Mesendoderm (in vitro differentiated cells): Measurements from ENCODE around the gene AMER1. TPM values are rescaled to one million over a fixed set of nuclear protein-coding genes. Genes with fewer than 3 reads are reported as not detected.
"Not testable (repeated sequence)": the region's sequence is repeated elsewhere in the genome, so short reads cannot be mapped to it uniquely, and the experiment has no call there.

Source experiments
- DNase-seq: peaks from one replicate; pipeline ENCODE4 v3.0.0; 2013
- H2AK5ac ChIP-seq: 2 replicates; pipeline ENCODE4 v1.6.1; 2013; ENCODE audit warnings: low read length, inconsistent platforms
- H2BK120ac ChIP-seq: 2 replicates; pipeline ENCODE4 v1.6.1; 2013; ENCODE audit warnings: low read depth, mild to moderate bottlenecking, low read length, moderate library complexity, mixed read lengths
- H2BK15ac ChIP-seq: replicated peaks from 2 replicates; pipeline ENCODE4 v1.6.1; 2013; ENCODE audit warnings: low read depth, mild to moderate bottlenecking, moderate library complexity
- H2BK5ac ChIP-seq: 2 replicates; pipeline ENCODE4 v1.6.1; 2013; ENCODE audit warnings: low read length, inconsistent platforms
- H3K18ac ChIP-seq: 2 replicates; pipeline ENCODE4 v1.6.1; 2013; ENCODE audit warnings: mild to moderate bottlenecking, low read length, mixed read lengths
- H3K23ac ChIP-seq: one replicate; pipeline ENCODE4 v1.6.1; 2013; ENCODE audit warnings: low read length
- H3K27ac ChIP-seq: 2 replicates; pipeline ENCODE4 v1.5.1; 2013; ENCODE audit warnings: low read depth, mild to moderate bottlenecking, inconsistent platforms, low read length, moderate library complexity
- H3K27me3 ChIP-seq: 2 replicates; pipeline ENCODE4 v1.6.1; 2013; ENCODE audit warnings: low read length, control low read depth, mild to moderate bottlenecking, inconsistent platforms; ENCODE audit not compliant: insufficient read depth, poor library complexity
- H3K36me3 ChIP-seq: 2 replicates; pipeline ENCODE4 v1.6.1; 2013; ENCODE audit warnings: low read length, inconsistent platforms; ENCODE audit not compliant: control insufficient read depth, insufficient read depth
- H3K4ac ChIP-seq: one replicate; pipeline ENCODE4 v1.6.1; 2013; ENCODE audit warnings: low read depth, mild to moderate bottlenecking, low read length, moderate library complexity
- H3K4me1 ChIP-seq: 2 replicates; pipeline ENCODE4 v1.6.1; 2013; ENCODE audit warnings: low read depth, low read length, inconsistent platforms; ENCODE audit not compliant: control insufficient read depth
- H3K4me2 ChIP-seq: 2 replicates; pipeline ENCODE4 v1.6.1; 2013; ENCODE audit warnings: low read length
- H3K4me3 ChIP-seq: 2 replicates; pipeline ENCODE4 v1.5.1; 2013; ENCODE audit warnings: mild to moderate bottlenecking, low read length
- H3K56ac ChIP-seq: one replicate; pipeline ENCODE4 v1.6.1; 2013; ENCODE audit warnings: low read length
- H3K79me1 ChIP-seq: 2 replicates; pipeline ENCODE4 v1.6.1; 2013; ENCODE audit warnings: low read length, inconsistent platforms
- H3K79me2 ChIP-seq: 2 replicates; pipeline ENCODE4 v1.6.1; 2013; ENCODE audit warnings: mild to moderate bottlenecking, low read length; ENCODE audit not compliant: control insufficient read depth, insufficient read depth
- H3K9ac ChIP-seq: 2 replicates; pipeline ENCODE4 v1.6.1; 2013; ENCODE audit warnings: low read length, inconsistent platforms
- H4K5ac ChIP-seq: one replicate; pipeline ENCODE4 v1.6.1; 2013; ENCODE audit warnings: low read length
- H4K8ac ChIP-seq: one replicate; pipeline ENCODE4 v1.6.1; 2013; ENCODE audit warnings: low read depth, mild to moderate bottlenecking, control low read depth, low read length, moderate library complexity
- WGBS: extraction: QIAGEN DNeasy Blood & Tissue Kit; methylation state at CpG from one replicate; pipeline ENCODE4 v1.1.7; 2013; ENCODE audit warnings: low lambda C conversion rate, missing lambda C conversion rate; ENCODE audit not compliant: insufficient coverage; ENCODE audit errors: extremely low coverage; 5-methylcytosine and 5-hydroxymethylcytosine counted together
- polyA plus RNA-seq, 2 experiments: library from polyadenylated mRNA; stranded (reverse); fragments of 200-250 nt; gene quantifications; one replicate each; pipeline ENCODE4 v1.2.3, GENCODE V29; 2013

Gene AMER1
- 7.5 TPM for polyA plus RNA-seq (2013, experiment 1 of 2)
- 7.5 TPM for polyA plus RNA-seq (2013, experiment 2 of 2)

- Histone ChIP-seq H3K4me2 (peak within 1 kb of the TSS; percentile 52), H3K79me2 (no peaks in the 10 kb centered on the region), H3K23ac (no peak within 1 kb of the TSS), H3K18ac (peak within 1 kb of the TSS; percentile 96), H3K9ac (peak within 1 kb of the TSS; percentile 76), H2BK5ac (no peak within 1 kb of the TSS), H3K4ac (no peak within 1 kb of the TSS), H2AK5ac (no peak within 1 kb of the TSS), H3K27me3 (no peaks in the 10 kb centered on the region), H4K5ac (no peak within 1 kb of the TSS), H4K8ac (no peak within 1 kb of the TSS), H3K27ac (peak within 1 kb of the TSS; percentile 66), H3K4me3 (peak within 1 kb of the TSS; percentile 44), H3K4me1 (no peaks in the 10 kb centered on the region), H3K56ac (peak within 1 kb of the TSS; percentile 85), H2BK15ac (no peak within 1 kb of the TSS), H3K36me3 (no peaks in the 10 kb centered on the region), H2BK120ac (no peak within 1 kb of the TSS), H3K79me1 (no peaks in the 10 kb centered on the region)
- DNase-seq = no peak
- WGBS = no CpG with 5 or more reads among the region's 29 CpGs
These were observed at the start of gene AMER1 for GRCh38 chrX:64205441-64205734. Gene AMER1, minus strand, starts transcription at chrX:64205708. Its CDS starts 12,422 bp downstream, at chrX:64193286.

- Histone ChIP-seq H3K4ac (no peak within 1 kb of the TSS), H3K23ac (no peak within 1 kb of the TSS), H3K79me1 (no peaks in the 10 kb centered on the region), H3K18ac (no peak within 1 kb of the TSS), H2AK5ac (no peak within 1 kb of the TSS), H3K4me1 (no peaks in the 10 kb centered on the region), H2BK15ac (no peak within 1 kb of the TSS), H3K36me3 (no peaks in the 10 kb centered on the region), H3K4me2 (no peak within 1 kb of the TSS), H3K4me3 (no peak within 1 kb of the TSS), H3K79me2 (no peaks in the 10 kb centered on the region), H2BK5ac (no peak within 1 kb of the TSS), H3K56ac (no peak within 1 kb of the TSS), H4K8ac (no peak within 1 kb of the TSS), H3K9ac (no peak within 1 kb of the TSS), H3K27ac (no peak within 1 kb of the TSS), H2BK120ac (no peak within 1 kb of the TSS), H4K5ac (no peak within 1 kb of the TSS), H3K27me3 (no peaks in the 10 kb centered on the region)
- no peak for DNase-seq
- WGBS = no CpG with 5 or more reads among the region's 17 CpGs
These were observed 24.8 kb upstream of the AMER1 start, which contains the start of gene ASB12 for GRCh38 chrX:64230123-64230970. Gene ASB12, minus strand, starts transcription at chrX:64230607. Its CDS starts 4,957 bp downstream, at chrX:64225650.

GRCh38 chrX:64229154-64229553, 23.6 kb upstream of the AMER1 start:
- H3K79me1 ChIP-seq = no peaks in the 10 kb centered on the region
- no peaks in the 10 kb centered on the region for H3K27me3 ChIP-seq
- WGBS = no CpG with 5 or more reads among the region's 3 CpGs
- H3K36me3 ChIP-seq = no peaks in the 10 kb centered on the region
- peak; percentile 22 for DNase-seq
- no peak overlapping the region for H3K4ac ChIP-seq
- no peak overlapping the region for H2BK15ac ChIP-seq
- no peak overlapping the region for H3K27ac ChIP-seq
- H4K5ac ChIP-seq = no peak overlapping the region
- no peak overlapping the region for H3K4me3 ChIP-seq
- no peak overlapping the region for H2AK5ac ChIP-seq
- no peak overlapping the region for H4K8ac ChIP-seq
- no peaks in the 10 kb centered on the region for H3K4me1 ChIP-seq
- H3K79me2 ChIP-seq = no peaks in the 10 kb centered on the region
- no peak overlapping the region for H3K18ac ChIP-seq
- no peak overlapping the region for H2BK120ac ChIP-seq
- no peak overlapping the region for H3K4me2 ChIP-seq
- H2BK5ac ChIP-seq = no peak overlapping the region
- H3K56ac ChIP-seq = no peak overlapping the region
- no peak overlapping the region for H3K23ac ChIP-seq
- no peak overlapping the region for H3K9ac ChIP-seq

GRCh38 chrX:64218023-64218422, 12.5 kb upstream of the AMER1 start:
- Histone ChIP-seq H3K9ac (no peak overlapping the region), H3K27me3 (no peaks in the 10 kb centered on the region), H3K79me2 (no peaks in the 10 kb centered on the region), H3K4me1 (no peaks in the 10 kb centered on the region), H3K4me3 (no peak overlapping the region), H3K79me1 (no peaks in the 10 kb centered on the region), H2BK5ac (no peak overlapping the region), H4K5ac (no peak overlapping the region), H2AK5ac (no peak overlapping the region), H3K18ac (no peak overlapping the region), H2BK15ac (no peak overlapping the region), H4K8ac (no peak overlapping the region), H3K27ac (no peak overlapping the region), H3K23ac (no peak overlapping the region), H3K4ac (no peak overlapping the region), H3K4me2 (no peak overlapping the region), H3K36me3 (no peaks in the 10 kb centered on the region), H2BK120ac (no peak overlapping the region), H3K56ac (no peak overlapping the region)
- WGBS = no CpG with 5 or more reads among the region's 4 CpGs
- no peak for DNase-seq

GRCh38 chrX:64213989-64214388, 8.5 kb upstream of the AMER1 start:
- H3K4me1 ChIP-seq, H3K27me3 ChIP-seq, H3K4me2 ChIP-seq, H3K9ac ChIP-seq, H3K4ac ChIP-seq, H2BK5ac ChIP-seq, H3K56ac ChIP-seq, H4K5ac ChIP-seq, H3K79me1 ChIP-seq, H3K27ac ChIP-seq, H2BK120ac ChIP-seq, H3K79me2 ChIP-seq, H2BK15ac ChIP-seq, H3K36me3 ChIP-seq, H2AK5ac ChIP-seq, H3K23ac ChIP-seq, H3K4me3 ChIP-seq, H4K8ac ChIP-seq, H3K18ac ChIP-seq: not testable (repeated sequence)
- DNase-seq = peak; percentile 41
